Measurements from ENCODE around the gene TSPOAP1. TPM values are rescaled to one million over a fixed set of nuclear protein-coding genes. Genes with fewer than 3 reads are reported as not detected.

The TSPOAP1 gene
- total RNA-seq, 1 experiment from 2014 or later = 10.9 TPM

- Mint-ChIP-seq H3K27me3 (ENCODE audit: low read depth) (no peaks in the 10 kb centered on the region; the same call in 1 of the 2 replicates), H3K9me3 (no peaks in the 10 kb centered on the region), H3K4me1 (peaks cover 42% of the 10 kb centered on the region), H3K36me3 (peaks cover 12% of the 10 kb centered on the region), H3K27ac (no peak overlapping the region; the same call in 1 of the 2 replicates), H3K4me3 (no peak overlapping the region)
- TF ChIP-seq, protein P1, sequence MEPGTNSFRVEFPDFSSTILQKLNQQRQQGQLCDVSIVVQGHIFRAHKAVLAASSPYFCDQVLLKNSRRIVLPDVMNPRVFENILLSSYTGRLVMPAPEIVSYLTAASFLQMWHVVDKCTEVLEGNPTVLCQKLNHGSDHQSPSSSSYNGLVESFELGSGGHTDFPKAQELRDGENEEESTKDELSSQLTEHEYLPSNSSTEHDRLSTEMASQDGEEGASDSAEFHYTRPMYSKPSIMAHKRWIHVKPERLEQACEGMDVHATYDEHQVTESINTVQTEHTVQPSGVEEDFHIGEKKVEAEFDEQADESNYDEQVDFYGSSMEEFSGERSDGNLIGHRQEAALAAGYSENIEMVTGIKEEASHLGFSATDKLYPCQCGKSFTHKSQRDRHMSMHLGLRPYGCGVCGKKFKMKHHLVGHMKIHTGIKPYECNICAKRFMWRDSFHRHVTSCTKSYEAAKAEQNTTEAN (CRISPR knock-in tag; IDR thresholded peaks at IDR 0.05) = no peak
- TF ChIP-seq AFF4 (CRISPR knock-in tag; IDR thresholded peaks at IDR 0.05; ENCODE audit: borderline replicate concordance) = no peak
- TF ChIP-seq, protein P2, sequence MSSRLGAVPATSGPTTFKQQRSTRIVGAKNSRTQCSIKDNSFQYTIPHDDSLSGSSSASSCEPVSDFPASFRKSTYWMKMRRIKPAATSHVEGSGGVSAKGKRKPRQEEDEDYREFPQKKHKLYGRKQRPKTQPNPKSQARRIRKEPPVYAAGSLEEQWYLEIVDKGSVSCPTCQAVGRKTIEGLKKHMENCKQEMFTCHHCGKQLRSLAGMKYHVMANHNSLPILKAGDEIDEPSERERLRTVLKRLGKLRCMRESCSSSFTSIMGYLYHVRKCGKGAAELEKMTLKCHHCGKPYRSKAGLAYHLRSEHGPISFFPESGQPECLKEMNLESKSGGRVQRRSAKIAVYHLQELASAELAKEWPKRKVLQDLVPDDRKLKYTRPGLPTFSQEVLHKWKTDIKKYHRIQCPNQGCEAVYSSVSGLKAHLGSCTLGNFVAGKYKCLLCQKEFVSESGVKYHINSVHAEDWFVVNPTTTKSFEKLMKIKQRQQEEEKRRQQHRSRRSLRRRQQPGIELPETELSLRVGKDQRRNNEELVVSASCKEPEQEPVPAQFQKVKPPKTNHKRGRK (CRISPR knock-in tag; IDR thresholded peaks at IDR 0.05; ENCODE audit: borderline replicate concordance) = no peak
- TF ChIP-seq CREB1 (CRISPR knock-in tag; IDR thresholded peaks at IDR 0.05) = no peak
- TF ChIP-seq SOX15 (CRISPR knock-in tag; IDR thresholded peaks at IDR 0.05) = no peak
- no peak for TF ChIP-seq ATF1 (CRISPR knock-in tag; IDR thresholded peaks at IDR 0.05)
- no peak for TF ChIP-seq ATF6 (CRISPR knock-in tag; IDR thresholded peaks at IDR 0.05)
- no peak for TF ChIP-seq ZNF396 (CRISPR knock-in tag; IDR thresholded peaks at IDR 0.05; ENCODE audit: borderline replicate concordance)
- TF ChIP-seq, protein P3, sequence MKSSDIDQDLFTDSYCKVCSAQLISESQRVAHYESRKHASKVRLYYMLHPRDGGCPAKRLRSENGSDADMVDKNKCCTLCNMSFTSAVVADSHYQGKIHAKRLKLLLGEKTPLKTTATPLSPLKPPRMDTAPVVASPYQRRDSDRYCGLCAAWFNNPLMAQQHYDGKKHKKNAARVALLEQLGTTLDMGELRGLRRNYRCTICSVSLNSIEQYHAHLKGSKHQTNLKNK (CRISPR knock-in tag; IDR thresholded peaks at IDR 0.05) = no peak
- TF ChIP-seq ZNF138 (CRISPR knock-in tag; conservative IDR thresholded peaks at IDR 0.05) = no peak
- TF ChIP-seq TEAD1 (CRISPR knock-in tag; IDR thresholded peaks at IDR 0.05) = no peak
- TF ChIP-seq NR1H2 (CRISPR knock-in tag; IDR thresholded peaks at IDR 0.05) = no peak
- no peak for TF ChIP-seq CREM (CRISPR knock-in tag; IDR thresholded peaks at IDR 0.05)
- TF ChIP-seq, protein P4, sequence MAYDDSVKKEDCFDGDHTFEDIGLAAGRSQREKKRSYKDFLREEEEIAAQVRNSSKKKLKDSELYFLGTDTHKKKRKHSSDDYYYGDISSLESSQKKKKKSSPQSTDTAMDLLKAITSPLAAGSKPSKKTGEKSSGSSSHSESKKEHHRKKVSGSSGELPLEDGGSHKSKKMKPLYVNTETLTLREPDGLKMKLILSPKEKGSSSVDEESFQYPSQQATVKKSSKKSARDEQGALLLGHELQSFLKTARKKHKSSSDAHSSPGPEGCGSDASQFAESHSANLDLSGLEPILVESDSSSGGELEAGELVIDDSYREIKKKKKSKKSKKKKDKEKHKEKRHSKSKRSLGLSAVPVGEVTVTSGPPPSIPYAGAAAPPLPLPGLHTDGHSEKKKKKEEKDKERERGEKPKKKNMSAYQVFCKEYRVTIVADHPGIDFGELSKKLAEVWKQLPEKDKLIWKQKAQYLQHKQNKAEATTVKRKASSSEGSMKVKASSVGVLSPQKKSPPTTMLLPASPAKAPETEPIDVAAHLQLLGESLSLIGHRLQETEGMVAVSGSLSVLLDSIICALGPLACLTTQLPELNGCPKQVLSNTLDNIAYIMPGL (CRISPR knock-in tag; IDR thresholded peaks at IDR 0.05) = no peak
- no peak for TF ChIP-seq KAT7 (CRISPR knock-in tag; IDR thresholded peaks at IDR 0.05; ENCODE audit: borderline replicate concordance)
- TF ChIP-seq ZNF423 (CRISPR knock-in tag; IDR thresholded peaks at IDR 0.05) = no peak
- TF ChIP-seq ZNF416 (CRISPR knock-in tag; IDR thresholded peaks at IDR 0.05) = no peak
- POLR2A ChIA-PET = interaction anchor here (0.6 to 5.3 kb wide), 3 partner anchors 13 to 479 kb away, joined by 3 to 61 read pairs (median 4); partner anchors contain the start of genes RNF43 and SUPT4H1
- CTCF ChIA-PET = interaction anchor here (0.6 to 5.8 kb wide), 5 partner anchors 12 to 93 kb away, joined by 5 to 34 read pairs (median 22); partner anchors contain the start of genes RNF43 and SUPT4H1
- no peak for DNase-seq (ENCODE audit: low spot score)
- ATAC-seq = no peak
Measured at GRCh38 chr17:58340405-58340876, 11.8 kb upstream of the TSPOAP1 start.

Measured in WTC11 (cell line).